GM19193 (cell line): ENCODE results near the gene TSPYL1.

Source experiments
- POLR2A ChIP-seq: IDR thresholded peaks from 4 replicates; pipeline ENCODE4 v1.6.1; 2011; ENCODE audit not compliant: insufficient read depth, insufficient read length; ENCODE audit errors: extremely low read depth

The TSPYL1 gene

GRCh38 chr6:116279232-116280160 is at the start of gene TSPYL1:
TSPYL1 (minus strand) TSS chr6:116279930; CDS start chr6:116279830, 100 bp downstream.
- peak; percentile 89 for TF ChIP-seq POLR2A

GRCh38 chr6:116329156-116329555 is 49.4 kb upstream of the TSPYL1 start:
- TF ChIP-seq POLR2A = no peak

- TF ChIP-seq POLR2A = no peak
Observed at GRCh38 chr6:116328528-116328903, 48.8 kb upstream of the TSPYL1 start.

GRCh38 chr6:116327803-116328527 is 48.2 kb upstream of the TSPYL1 start:
- no peak for TF ChIP-seq POLR2A

GRCh38 chr6:116326996-116327395 is 47.3 kb upstream of the TSPYL1 start:
- no peak for TF ChIP-seq POLR2A

GRCh38 chr6:116326181-116326671 is 46.5 kb upstream of the TSPYL1 start:
- TF ChIP-seq POLR2A = no peak

- TF ChIP-seq POLR2A = no peak
Observed at GRCh38 chr6:116323863-116324262, 44.1 kb upstream of the TSPYL1 start.

GRCh38 chr6:116316772-116317467 is 37.2 kb upstream of the TSPYL1 start:
- TF ChIP-seq POLR2A = no peak

- TF ChIP-seq POLR2A = no peak
Observed at GRCh38 chr6:116314878-116315277, 35.1 kb upstream of the TSPYL1 start.

- TF ChIP-seq POLR2A = no peak
Observed at GRCh38 chr6:116314218-116314617, 34.5 kb upstream of the TSPYL1 start.

- TF ChIP-seq POLR2A = no peak
Observed at GRCh38 chr6:116313101-116313776, 33.5 kb upstream of the TSPYL1 start.

GRCh38 chr6:116309657-116310056 is 29.9 kb upstream of the TSPYL1 start:
- no peak for TF ChIP-seq POLR2A

GRCh38 chr6:116309001-116309400 is 29.3 kb upstream of the TSPYL1 start:
- TF ChIP-seq POLR2A = no peak

- TF ChIP-seq POLR2A = no peak
Observed at GRCh38 chr6:116307633-116308032, 27.9 kb upstream of the TSPYL1 start.
